Measurements from ENCODE around the gene PSMG4. TPM values are rescaled to one million over a fixed set of nuclear protein-coding genes. Genes with fewer than 3 reads are reported as not detected.

The PSMG4 gene
- total and polyA plus RNA-seq, 9 of the 15 experiments (the other 6 are each of a cell fraction or from before 2014, with no cell fraction given): 12.9 to 185 (median 52.0) TPM

- intact Hi-C loops (cut with micrococcal nuclease) (no loop called here), in situ Hi-C loops (cut with MboI) (no loop called here)
- BruUV-seq (replicated peaks): no TSS peak
Observed at GRCh38 chr6:3242768-3243167, 16.0 kb upstream of the PSMG4 start.

GRCh38 chr6:3244003-3244831 lies 14.5 kb upstream of the PSMG4 start:
- 45% methylated on average over 8 of the region's 8 CpGs for WGBS (ENCODE audit: insufficient coverage, low coverage, missing lambda C conversion rate)
- POLR2A ChIA-PET: interaction anchor here (0.6 to 1.4 kb wide), 3 partner anchors 23 to 101 kb away, joined by 4 to 6 read pairs (median 4); no protein-coding TSS in a partner anchor
- H2AFZ ChIP-seq (ENCODE audit: low read depth, low read length): no peak overlapping the region

More at GRCh38 chr6:3242768-3243167, 16.0 kb upstream of the PSMG4 start:
- 21% methylated on average over 4 of the region's 4 CpGs for whole genome bisulfite sequencing (ENCODE audit: insufficient coverage, low coverage, missing lambda C conversion rate)
- H2AFZ ChIP-seq (ENCODE audit: low read depth, low read length): no peak overlapping the region
- H3K27ac ChIP-seq (ENCODE audit: extremely low read depth, low read depth, low read length): no peak overlapping the region
- H3K9me3 ChIP-seq (replicated peaks; ENCODE audit: control insufficient read depth, insufficient read depth, low read depth, low read length): no peaks in the 10 kb centered on the region
- DNase-seq (ENCODE audit: extremely low read depth in 1 of 4, low spot score in 3 of 4) (no peak), ATAC-seq (no peak), FAIRE-seq (no peak)
- no peak overlapping the region for H3K4me2 ChIP-seq (ENCODE audit: insufficient read depth, low read length)
- no peaks in the 10 kb centered on the region for H3K79me2 ChIP-seq (ENCODE audit: control insufficient read depth, insufficient read depth, low read length)
- CTCF ChIA-PET (ENCODE audit: low intra/inter-chr PET ratio): interaction anchor here (0.6 kb wide), 1 partner anchor 116 kb away, joined by 3 read pairs; no protein-coding TSS in a partner anchor
- no peaks in the 10 kb centered on the region for H4K20me1 ChIP-seq (replicated peaks; ENCODE audit: control insufficient read depth, insufficient read depth, low read length)
- H3K4me3 ChIP-seq: no peak overlapping the region
- no peaks in the 10 kb centered on the region for H3K9me1 ChIP-seq (ENCODE audit: control insufficient read depth, insufficient read depth, low read length)
- TF ChIP-seq ZNF316 (IDR thresholded peaks at IDR 0.05) (no peak), STAT5B (CRISPR knock-in tag; IDR thresholded peaks at IDR 0.05) (no peak), SIRT6 (IDR thresholded peaks at IDR 0.05; ENCODE audit: low read depth, low read length) (no peak)
- peaks cover 0 to 23% of the 10 kb centered on the region in 2 experiments; a peak in 2 of 5 replicates for H3K27me3 ChIP-seq (ENCODE audit: control insufficient read depth in 2 of 2, insufficient read depth in 2 of 2, low read length in 2 of 2)
- H3K9ac ChIP-seq (ENCODE audit: insufficient read depth in 1 of 2, low read depth in 2 of 2, low read length in 2 of 2): no peak overlapping the region
- POLR2A ChIA-PET: interaction anchor here (0.7 to 1.4 kb wide), 4 partner anchors 9 to 84 kb away, joined by 3 to 4 read pairs (median 4); no protein-coding TSS in a partner anchor
- no peaks in the 10 kb centered on the region for H3K36me3 ChIP-seq (ENCODE audit: control insufficient read depth, insufficient read depth, low read length)
- H3K4me1 ChIP-seq (replicated peaks in 1 of 2; ENCODE audit: control insufficient read depth in 2 of 2, insufficient read depth in 2 of 2, low read length in 2 of 2): peaks cover 8 to 11% of the 10 kb centered on the region in 2 experiments

More at GRCh38 chr6:3244003-3244831, 14.5 kb upstream of the PSMG4 start:
- BruUV-seq (replicated peaks): no TSS peak
- no peak for DNase-seq (ENCODE audit: extremely low read depth in 1 of 4, low spot score in 3 of 4)
- Histone ChIP-seq H3K27ac (ENCODE audit: extremely low read depth, low read depth, low read length) (no peak overlapping the region), H3K4me3 (no peak overlapping the region), H4K20me1 (replicated peaks; ENCODE audit: control insufficient read depth, insufficient read depth, low read length) (no peaks in the 10 kb centered on the region), H3K9me1 (ENCODE audit: control insufficient read depth, insufficient read depth, low read length) (no peaks in the 10 kb centered on the region), H3K9me3 (replicated peaks; ENCODE audit: control insufficient read depth, insufficient read depth, low read depth, low read length) (no peaks in the 10 kb centered on the region), H3K79me2 (ENCODE audit: control insufficient read depth, insufficient read depth, low read length) (no peaks in the 10 kb centered on the region), H3K9ac (ENCODE audit: insufficient read depth in 1 of 2, low read depth in 2 of 2, low read length in 2 of 2) (no peak overlapping the region), H3K27me3 (ENCODE audit: control insufficient read depth in 2 of 2, insufficient read depth in 2 of 2, low read length in 2 of 2) (peaks cover 0 to 18% of the 10 kb centered on the region in 2 experiments; a peak in 2 of 5 replicates), H3K4me2 (ENCODE audit: insufficient read depth, low read length) (no peak overlapping the region), H3K36me3 (ENCODE audit: control insufficient read depth, insufficient read depth, low read length) (no peaks in the 10 kb centered on the region), H3K4me1 (replicated peaks in 1 of 2; ENCODE audit: control insufficient read depth in 2 of 2, insufficient read depth in 2 of 2, low read length in 2 of 2) (peaks cover 10 to 13% of the 10 kb centered on the region in 2 experiments; a peak in 4 of 5 replicates)
- TF ChIP-seq ZNF12 (CRISPR knock-in tag; IDR thresholded peaks at IDR 0.05) (peak; percentile 89; the same call in 1 of the 2 replicates), MCM7 (IDR thresholded peaks at IDR 0.05) (no peak), JUNB (CRISPR knock-in tag; conservative IDR thresholded peaks at IDR 0.05) (no peak), ZNF398 (CRISPR knock-in tag; IDR thresholded peaks at IDR 0.05) (no peak), GABPB1 (CRISPR knock-in tag; IDR thresholded peaks at IDR 0.05) (no peak), SAFB (IDR thresholded peaks at IDR 0.05; ENCODE audit: borderline replicate concordance, low read depth, low read length) (no peak), ATF3 (IDR thresholded peaks at IDR 0.05) (peak; percentile 66), ATF3 (CRISPR knock-in tag; conservative IDR thresholded peaks at IDR 0.05) (no peak), PURB (CRISPR knock-in tag; IDR thresholded peaks at IDR 0.05; ENCODE audit: low read depth) (no peak), ZNF583 (CRISPR knock-in tag; IDR thresholded peaks at IDR 0.05) (no peak)
- CTCF ChIA-PET (ENCODE audit: low intra/inter-chr PET ratio): no interaction called here
- FAIRE-seq: no peak
- in situ Hi-C loops (cut with MboI) (no loop called here), intact Hi-C loops (cut with micrococcal nuclease) (no loop called here)
- no peak for ATAC-seq
